HL-60 (cell line): ENCODE measurements around the gene DROSHA.
"Not testable (repeated sequence)": the region's sequence is repeated elsewhere in the genome, so short reads cannot be mapped to it uniquely, and the experiment has no call there.

Source experiments
- DNase-seq, 2 experiments: peaks; one replicate each; pipeline ENCODE4 v3.0.0-alpha.2; 2010 to 2020; ENCODE audit warnings: low read depth in 1 of 2, low spot score in 1 of 2
- H3K27ac ChIP-seq: fragments of 250-450 bp; sonication (Bioruptor Pico); replicated peaks from 2 replicates; pipeline ENCODE4 v1.5.1; 2020; ENCODE audit warnings: mild to moderate bottlenecking, moderate library complexity
- H3K27me3 ChIP-seq: fragments of 250-450 bp; sonication (Bioruptor Pico); 2 replicates; pipeline ENCODE4 v1.5.1; 2021; ENCODE audit warnings: mild to moderate bottlenecking, moderate library complexity; ENCODE audit not compliant: insufficient read depth, poor library complexity, severe bottlenecking
- H3K4me3 ChIP-seq: replicated peaks from 2 replicates; pipeline ENCODE4 v1.5.1; 2011; ENCODE audit warnings: mild to moderate bottlenecking, control low read depth, low read length; ENCODE audit not compliant: insufficient read depth
- CTCF ChIP-seq: IDR thresholded peaks from one replicate; pipeline ENCODE4 v1.5.1; 2011; ENCODE audit warnings: low read length, control low read depth, inconsistent platforms; ENCODE audit not compliant: insufficient read depth
- GABPA ChIP-seq: IDR thresholded peaks from 2 replicates; pipeline ENCODE4 v1.6.1; 2012; ENCODE audit warnings: low read depth
- POLR2AphosphoS5 ChIP-seq: IDR thresholded peaks from 2 replicates; pipeline ENCODE4 v1.6.1; 2012; ENCODE audit warnings: low read depth
- REST ChIP-seq: IDR thresholded peaks from 2 replicates; pipeline ENCODE4 v1.6.1; 2012; ENCODE audit warnings: low read depth; ENCODE audit not compliant: insufficient replicate concordance
- SPI1 ChIP-seq: IDR thresholded peaks from 2 replicates; pipeline ENCODE4 v1.6.1; 2012; ENCODE audit warnings: low read depth, mild to moderate bottlenecking, borderline replicate concordance

The DROSHA gene

DNA sequence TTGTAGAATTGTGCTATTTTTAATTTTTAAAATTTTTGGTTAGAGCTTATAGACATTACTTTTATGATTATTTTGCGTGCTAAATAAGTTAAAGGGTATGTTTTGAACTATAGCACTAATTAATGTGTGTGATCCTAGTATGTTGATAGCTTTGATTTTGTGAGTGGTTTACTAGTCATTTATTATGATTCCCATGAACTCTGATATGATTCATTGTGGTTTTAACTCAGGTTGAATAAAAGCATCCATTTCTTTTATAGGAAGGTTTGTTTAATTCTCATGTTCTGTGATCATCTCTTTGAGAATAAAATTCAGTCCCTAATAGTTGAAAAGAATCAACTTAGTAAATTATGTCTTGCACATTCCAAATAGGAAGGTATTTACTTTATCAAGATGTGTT lies 22.7 kb upstream of the DROSHA start:
- TF ChIP-seq POLR2AphosphoS5 (no peak), CTCF (no peak), GABPA (no peak), SPI1 (no peak)
- Histone ChIP-seq H3K27me3 (no peaks in the 10 kb centered on the region), H3K4me3 (no peak overlapping the region), H3K27ac (no peak overlapping the region)
- no peak for DNase-seq

GRCh38 chr5:31553863-31554262 lies 22.0 kb upstream of the DROSHA start:
- TF ChIP-seq CTCF (no peak), REST (no peak), POLR2AphosphoS5 (no peak), SPI1 (no peak), GABPA (no peak)
- H3K27ac ChIP-seq = no peak overlapping the region
- no peak for DNase-seq
- no peaks in the 10 kb centered on the region for H3K27me3 ChIP-seq
- no peak overlapping the region for H3K4me3 ChIP-seq

- DNase-seq = no peak
- TF ChIP-seq GABPA = no peak
- no peak for TF ChIP-seq CTCF
- TF ChIP-seq POLR2AphosphoS5 = no peak
- TF ChIP-seq REST = no peak
- no peak for TF ChIP-seq SPI1
- Histone ChIP-seq H3K27me3 (no peaks in the 10 kb centered on the region), H3K27ac (no peak overlapping the region), H3K4me3 (no peak overlapping the region)
Observed at GRCh38 chr5:31551878-31552277, 20.0 kb upstream of the DROSHA start.

DNA sequence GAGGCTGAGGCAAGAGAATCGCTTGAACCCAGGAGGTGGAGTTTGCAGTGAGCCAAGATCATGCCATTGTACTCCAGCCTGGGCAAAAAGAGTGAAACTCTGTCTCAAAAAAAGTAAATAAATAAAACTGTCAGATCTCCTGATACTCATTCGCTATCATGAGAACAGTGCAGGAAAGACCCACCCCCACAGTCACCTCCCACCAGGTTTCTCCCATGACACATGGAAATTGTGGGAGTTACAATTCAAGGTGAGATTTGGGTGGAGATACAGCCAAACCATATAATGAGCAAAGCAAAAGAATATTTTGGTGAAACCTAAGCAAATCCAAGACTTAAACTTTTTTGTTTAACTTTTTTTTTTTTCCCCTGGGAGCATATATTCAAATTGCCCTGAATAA lies 17.2 kb upstream of the DROSHA start:
- not testable (repeated sequence) for H3K27me3 ChIP-seq, DNase-seq, H3K27ac ChIP-seq, H3K4me3 ChIP-seq
